ENCODE data around the gene SLC43A2. TPM values are rescaled to one million over a fixed set of nuclear protein-coding genes. Genes with fewer than 3 reads are reported as not detected.

SLC43A2 gene
- total and polyA plus RNA-seq, 10 of the 15 experiments (the other 5 are each of a cell fraction or from before 2014, with no cell fraction given) = 0.03 to 14.0 (median 5.3) TPM

DNA sequence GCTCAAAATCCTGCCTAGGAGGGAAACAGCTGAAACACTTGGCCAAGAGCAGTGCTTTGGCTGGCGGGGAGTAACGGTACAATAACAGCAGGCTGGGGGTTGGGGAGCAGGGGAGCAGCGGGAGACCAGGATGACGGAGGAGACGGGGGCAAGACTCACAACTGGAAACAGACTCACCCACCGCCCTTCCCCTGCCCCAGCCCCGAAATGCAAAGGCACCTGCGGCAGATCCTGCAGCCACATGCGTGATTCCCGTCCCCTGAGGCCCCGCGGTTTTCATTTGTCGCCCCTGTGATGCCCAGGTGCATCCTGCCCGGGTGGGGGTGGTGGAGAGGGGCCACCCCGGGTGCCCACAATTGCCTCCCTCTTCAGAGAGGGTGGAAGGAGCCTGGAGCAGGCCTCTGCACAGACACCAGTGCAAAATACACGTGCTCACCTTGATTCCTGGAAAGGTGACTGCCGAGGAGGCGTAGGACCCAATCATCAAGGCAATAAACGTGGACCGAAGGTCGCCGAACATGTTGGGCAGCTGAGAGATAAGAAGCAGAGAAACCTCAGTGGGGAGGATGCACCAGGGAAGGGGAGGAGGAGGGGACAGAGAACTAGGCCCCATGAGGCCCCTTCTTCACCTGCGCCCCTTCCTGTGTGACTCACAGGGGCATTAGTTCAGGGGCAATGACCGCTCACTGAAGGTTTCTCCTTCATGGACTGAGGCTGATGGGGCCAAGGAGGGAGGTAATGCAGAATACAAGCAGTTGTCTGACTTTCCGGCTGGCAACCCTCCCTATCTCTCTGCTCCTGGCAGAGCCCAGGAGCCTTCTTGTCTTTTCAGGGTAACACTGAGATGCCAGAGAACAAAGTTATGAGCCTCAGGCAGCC lies 35.6 kb downstream of the SLC43A2 start (continued):
- TF ChIP-seq FOXK2 (IDR thresholded peaks at IDR 0.05) (no peak), NR2C1 (IDR thresholded peaks at IDR 0.05) (no peak; the same call in 1 of the 2 replicates), SIN3A (IDR thresholded peaks at IDR 0.05; ENCODE audit: low read depth, low read length) (no peak), TAF1 (IDR thresholded peaks at IDR 0.05; ENCODE audit: borderline replicate concordance, low read depth, low read length) (no peak), JUNB (IDR thresholded peaks at IDR 0.05) (peak; percentile 21), LARP7 (IDR thresholded peaks at IDR 0.05) (0 out of 2 replicates have a peak, but pooled peaks have one; percentile 42), PAX5 (IDR thresholded peaks at IDR 0.05; ENCODE audit: borderline replicate concordance, low read depth, low read length) (peak; percentile 93), JUND (IDR thresholded peaks at IDR 0.05; ENCODE audit: low read depth, low read length) (no peak), ZZZ3 (IDR thresholded peaks at IDR 0.05; ENCODE audit: control insufficient read depth, insufficient read length, low read depth) (no peak), ASH2L (IDR thresholded peaks at IDR 0.05; ENCODE audit: borderline replicate concordance, low read depth) (no peak), NFIC (IDR thresholded peaks at IDR 0.05; ENCODE audit: low read depth, low read length) (peak; percentile 74; the same call in 1 of the 2 replicates)
- TF ChIP-seq, protein P1, sequence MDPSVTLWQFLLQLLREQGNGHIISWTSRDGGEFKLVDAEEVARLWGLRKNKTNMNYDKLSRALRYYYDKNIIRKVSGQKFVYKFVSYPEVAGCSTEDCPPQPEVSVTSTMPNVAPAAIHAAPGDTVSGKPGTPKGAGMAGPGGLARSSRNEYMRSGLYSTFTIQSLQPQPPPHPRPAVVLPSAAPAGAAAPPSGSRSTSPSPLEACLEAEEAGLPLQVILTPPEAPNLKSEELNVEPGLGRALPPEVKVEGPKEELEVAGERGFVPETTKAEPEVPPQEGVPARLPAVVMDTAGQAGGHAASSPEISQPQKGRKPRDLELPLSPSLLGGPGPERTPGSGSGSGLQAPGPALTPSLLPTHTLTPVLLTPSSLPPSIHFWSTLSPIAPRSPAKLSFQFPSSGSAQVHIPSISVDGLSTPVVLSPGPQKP (IDR thresholded peaks at IDR 0.05; ENCODE audit: low read depth, low read length) = no peak
- TF ChIP-seq, protein P2, sequence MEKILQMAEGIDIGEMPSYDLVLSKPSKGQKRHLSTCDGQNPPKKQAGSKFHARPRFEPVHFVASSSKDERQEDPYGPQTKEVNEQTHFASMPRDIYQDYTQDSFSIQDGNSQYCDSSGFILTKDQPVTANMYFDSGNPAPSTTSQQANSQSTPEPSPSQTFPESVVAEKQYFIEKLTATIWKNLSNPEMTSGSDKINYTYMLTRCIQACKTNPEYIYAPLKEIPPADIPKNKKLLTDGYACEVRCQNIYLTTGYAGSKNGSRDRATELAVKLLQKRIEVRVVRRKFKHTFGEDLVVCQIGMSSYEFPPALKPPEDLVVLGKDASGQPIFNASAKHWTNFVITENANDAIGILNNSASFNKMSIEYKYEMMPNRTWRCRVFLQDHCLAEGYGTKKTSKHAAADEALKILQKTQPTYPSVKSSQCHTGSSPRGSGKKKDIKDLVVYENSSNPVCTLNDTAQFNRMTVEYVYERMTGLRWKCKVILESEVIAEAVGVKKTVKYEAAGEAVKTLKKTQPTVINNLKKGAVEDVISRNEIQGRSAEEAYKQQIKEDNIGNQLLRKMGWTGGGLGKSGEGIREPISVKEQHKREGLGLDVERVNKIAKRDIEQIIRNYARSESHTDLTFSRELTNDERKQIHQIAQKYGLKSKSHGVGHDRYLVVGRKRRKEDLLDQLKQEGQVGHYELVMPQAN (conservative IDR thresholded peaks at IDR 0.05) = no peak
- TF ChIP-seq, protein P3, sequence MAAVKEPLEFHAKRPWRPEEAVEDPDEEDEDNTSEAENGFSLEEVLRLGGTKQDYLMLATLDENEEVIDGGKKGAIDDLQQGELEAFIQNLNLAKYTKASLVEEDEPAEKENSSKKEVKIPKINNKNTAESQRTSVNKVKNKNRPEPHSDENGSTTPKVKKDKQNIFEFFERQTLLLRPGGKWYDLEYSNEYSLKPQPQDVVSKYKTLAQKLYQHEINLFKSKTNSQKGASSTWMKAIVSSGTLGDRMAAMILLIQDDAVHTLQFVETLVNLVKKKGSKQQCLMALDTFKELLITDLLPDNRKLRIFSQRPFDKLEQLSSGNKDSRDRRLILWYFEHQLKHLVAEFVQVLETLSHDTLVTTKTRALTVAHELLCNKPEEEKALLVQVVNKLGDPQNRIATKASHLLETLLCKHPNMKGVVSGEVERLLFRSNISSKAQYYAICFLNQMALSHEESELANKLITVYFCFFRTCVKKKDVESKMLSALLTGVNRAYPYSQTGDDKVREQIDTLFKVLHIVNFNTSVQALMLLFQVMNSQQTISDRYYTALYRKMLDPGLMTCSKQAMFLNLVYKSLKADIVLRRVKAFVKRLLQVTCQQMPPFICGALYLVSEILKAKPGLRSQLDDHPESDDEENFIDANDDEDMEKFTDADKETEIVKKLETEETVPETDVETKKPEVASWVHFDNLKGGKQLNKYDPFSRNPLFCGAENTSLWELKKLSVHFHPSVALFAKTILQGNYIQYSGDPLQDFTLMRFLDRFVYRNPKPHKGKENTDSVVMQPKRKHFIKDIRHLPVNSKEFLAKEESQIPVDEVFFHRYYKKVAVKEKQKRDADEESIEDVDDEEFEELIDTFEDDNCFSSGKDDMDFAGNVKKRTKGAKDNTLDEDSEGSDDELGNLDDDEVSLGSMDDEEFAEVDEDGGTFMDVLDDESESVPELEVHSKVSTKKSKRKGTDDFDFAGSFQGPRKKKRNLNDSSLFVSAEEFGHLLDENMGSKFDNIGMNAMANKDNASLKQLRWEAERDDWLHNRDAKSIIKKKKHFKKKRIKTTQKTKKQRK (IDR thresholded peaks at IDR 0.05; ENCODE audit: low read depth, low read length) = no peak
- TF ChIP-seq, protein P4, sequence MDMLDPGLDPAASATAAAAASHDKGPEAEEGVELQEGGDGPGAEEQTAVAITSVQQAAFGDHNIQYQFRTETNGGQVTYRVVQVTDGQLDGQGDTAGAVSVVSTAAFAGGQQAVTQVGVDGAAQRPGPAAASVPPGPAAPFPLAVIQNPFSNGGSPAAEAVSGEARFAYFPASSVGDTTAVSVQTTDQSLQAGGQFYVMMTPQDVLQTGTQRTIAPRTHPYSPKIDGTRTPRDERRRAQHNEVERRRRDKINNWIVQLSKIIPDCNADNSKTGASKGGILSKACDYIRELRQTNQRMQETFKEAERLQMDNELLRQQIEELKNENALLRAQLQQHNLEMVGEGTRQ (IDR thresholded peaks at IDR 0.05; ENCODE audit: borderline replicate concordance, low read depth, low read length) = no peak
- TF ChIP-seq, protein P5, sequence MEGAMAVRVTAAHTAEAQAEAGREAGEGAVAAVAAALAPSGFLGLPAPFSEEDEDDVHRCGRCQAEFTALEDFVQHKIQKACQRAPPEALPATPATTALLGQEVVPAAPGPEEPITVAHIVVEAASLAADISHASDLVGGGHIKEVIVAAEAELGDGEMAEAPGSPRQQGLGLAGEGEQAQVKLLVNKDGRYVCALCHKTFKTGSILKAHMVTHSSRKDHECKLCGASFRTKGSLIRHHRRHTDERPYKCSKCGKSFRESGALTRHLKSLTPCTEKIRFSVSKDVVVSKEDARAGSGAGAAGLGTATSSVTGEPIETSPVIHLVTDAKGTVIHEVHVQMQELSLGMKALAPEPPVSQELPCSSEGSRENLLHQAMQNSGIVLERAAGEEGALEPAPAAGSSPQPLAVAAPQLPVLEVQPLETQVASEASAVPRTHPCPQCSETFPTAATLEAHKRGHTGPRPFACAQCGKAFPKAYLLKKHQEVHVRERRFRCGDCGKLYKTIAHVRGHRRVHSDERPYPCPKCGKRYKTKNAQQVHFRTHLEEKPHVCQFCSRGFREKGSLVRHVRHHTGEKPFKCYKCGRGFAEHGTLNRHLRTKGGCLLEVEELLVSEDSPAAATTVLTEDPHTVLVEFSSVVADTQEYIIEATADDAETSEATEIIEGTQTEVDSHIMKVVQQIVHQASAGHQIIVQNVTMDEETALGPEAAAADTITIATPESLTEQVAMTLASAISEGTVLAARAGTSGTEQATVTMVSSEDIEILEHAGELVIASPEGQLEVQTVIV (IDR thresholded peaks at IDR 0.05; ENCODE audit: borderline replicate concordance, partially characterized antibody) = no peak
- TF ChIP-seq, protein P6, sequence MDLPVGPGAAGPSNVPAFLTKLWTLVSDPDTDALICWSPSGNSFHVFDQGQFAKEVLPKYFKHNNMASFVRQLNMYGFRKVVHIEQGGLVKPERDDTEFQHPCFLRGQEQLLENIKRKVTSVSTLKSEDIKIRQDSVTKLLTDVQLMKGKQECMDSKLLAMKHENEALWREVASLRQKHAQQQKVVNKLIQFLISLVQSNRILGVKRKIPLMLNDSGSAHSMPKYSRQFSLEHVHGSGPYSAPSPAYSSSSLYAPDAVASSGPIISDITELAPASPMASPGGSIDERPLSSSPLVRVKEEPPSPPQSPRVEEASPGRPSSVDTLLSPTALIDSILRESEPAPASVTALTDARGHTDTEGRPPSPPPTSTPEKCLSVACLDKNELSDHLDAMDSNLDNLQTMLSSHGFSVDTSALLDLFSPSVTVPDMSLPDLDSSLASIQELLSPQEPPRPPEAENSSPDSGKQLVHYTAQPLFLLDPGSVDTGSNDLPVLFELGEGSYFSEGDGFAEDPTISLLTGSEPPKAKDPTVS (IDR thresholded peaks at IDR 0.05; ENCODE audit: low read depth, low read length) = no peak

Measured in GM12878 (cell line).